Measurements from ENCODE around the gene IL17B. TPM values are rescaled to one million over a fixed set of nuclear protein-coding genes. Genes with fewer than 3 reads are reported as not detected.
A peak's percentile ranks its signal among the peaks of the same experiment; 100 is the strongest.

The IL17B gene
- total and polyA plus RNA-seq, 3 donors from 2014 or later = 4.7 to 12.4 (median 5.0) TPM

GRCh38 chr5:149419859-149420544 lies 40.9 kb upstream of the IL17B start:
- Histone ChIP-seq H3K27me3 (no peaks in the 10 kb centered on the region), H3K4me1 (peaks cover 89% of the 10 kb centered on the region), H3K27ac (peak overlapping the region; percentile 67 to 95), H3K4me3 (no peak overlapping the region), H3K9me3 (no peaks in the 10 kb centered on the region), H3K36me3 (ENCODE audit: low read depth, missing control alignments) (no peaks in the 10 kb centered on the region)
- no peak for TF ChIP-seq CTCF (IDR thresholded peaks at IDR 0.05)
- TF ChIP-seq POLR2A (IDR thresholded peaks at IDR 0.05) = no peak
- no peak for DNase-seq
- intact Hi-C loops (cut with DNase I; ENCODE audit: low total_unique reads) = loop anchor here (5.0 kb wide), 1 partner anchor 38 kb away; no protein-coding TSS in a partner anchor
- 44 to 48% methylated on average over 11 to 13 of the region's 13 CpGs for WGBS, 2 donors

DNA sequence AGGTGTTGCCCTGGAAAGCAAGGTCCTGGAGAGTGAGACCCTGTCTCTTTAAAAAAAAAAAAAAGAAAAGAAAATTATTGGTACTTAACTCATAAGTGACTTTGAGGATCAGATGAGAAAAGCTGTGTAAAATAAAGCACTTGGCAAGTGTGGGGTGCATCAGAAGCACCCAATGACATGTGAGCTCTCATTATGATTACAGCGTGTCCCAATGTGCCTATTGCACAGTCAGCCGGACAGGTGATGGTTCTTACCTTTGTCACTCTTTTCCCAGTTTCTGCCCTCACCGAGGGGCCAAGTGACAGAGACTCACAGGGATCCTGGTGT lies 40.4 kb upstream of the IL17B start:
- Histone ChIP-seq H3K27me3 (no peaks in the 10 kb centered on the region), H3K36me3 (ENCODE audit: low read depth, missing control alignments) (no peaks in the 10 kb centered on the region), H3K4me1 (peaks cover 84% of the 10 kb centered on the region), H3K9me3 (no peaks in the 10 kb centered on the region), H3K27ac (peak overlapping the region; percentile 41 to 95), H3K4me3 (no peak overlapping the region)
- intact Hi-C loops (cut with DNase I; ENCODE audit: low total_unique reads) = loop anchor here (5.0 kb wide), 1 partner anchor 37 kb away; no protein-coding TSS in a partner anchor
- WGBS, 2 donors = 64 to 68% methylated on average over 3 of the region's 3 CpGs
- no peak for DNase-seq
- TF ChIP-seq POLR2A (IDR thresholded peaks at IDR 0.05) (no peak), CTCF (IDR thresholded peaks at IDR 0.05) (no peak)

- H3K36me3 ChIP-seq (ENCODE audit: low read depth, missing control alignments) = no peaks in the 10 kb centered on the region
- TF ChIP-seq CTCF (IDR thresholded peaks at IDR 0.05) = no peak
- TF ChIP-seq POLR2A (IDR thresholded peaks at IDR 0.05) = no peak
- peak overlapping the region; percentile 31 to 95 for H3K27ac ChIP-seq
- no peaks in the 10 kb centered on the region for H3K9me3 ChIP-seq
- H3K4me3 ChIP-seq = no peak overlapping the region
- H3K4me1 ChIP-seq = peaks cover 79% of the 10 kb centered on the region
- 34 to 53% methylated on average over 6 of the region's 6 CpGs for WGBS, 2 donors
- H3K27me3 ChIP-seq = no peaks in the 10 kb centered on the region
- intact Hi-C loops (cut with DNase I; ENCODE audit: low total_unique reads) = loop anchor here (5.0 kb wide), 1 partner anchor 37 kb away; no protein-coding TSS in a partner anchor
- DNase-seq = no peak
Observed at GRCh38 chr5:149418910-149419531, 39.9 kb upstream of the IL17B start.

- Histone ChIP-seq H3K4me3 (no peak overlapping the region), H3K36me3 (ENCODE audit: low read depth, missing control alignments) (no peaks in the 10 kb centered on the region), H3K4me1 (peaks cover 67% of the 10 kb centered on the region), H3K27me3 (no peaks in the 10 kb centered on the region), H3K9me3 (no peaks in the 10 kb centered on the region), H3K27ac (peak overlapping the region; percentile 31 to 95)
- DNase-seq = no peak
- WGBS, 2 donors = 62 to 69% methylated on average over 8 to 9 of the region's 9 CpGs
- intact Hi-C loops (cut with DNase I; ENCODE audit: low total_unique reads) = loop anchor here (5.0 kb wide), 1 partner anchor 36 kb away; no protein-coding TSS in a partner anchor
- TF ChIP-seq POLR2A (IDR thresholded peaks at IDR 0.05) (no peak), CTCF (IDR thresholded peaks at IDR 0.05) (no peak)
Observed at GRCh38 chr5:149417711-149418368, 38.7 kb upstream of the IL17B start.
